ENCODE data around the gene C12orf56.

- TF ChIP-seq CTCF (IDR thresholded peaks at IDR 0.05) (no peak), POLR2AphosphoS5 (IDR thresholded peaks at IDR 0.05) (no peak), EP300 (IDR thresholded peaks at IDR 0.05) (no peak)
Observed at GRCh38 chr12:64229240-64229639, 161.3 kb downstream of the C12orf56 start.

Measured in sigmoid colon (tissue), 4 donors.